ENCODE results near the gene KRT38.
"Not testable (repeated sequence)": the region's sequence is repeated elsewhere in the genome, so short reads cannot be mapped to it uniquely, and the experiment has no call there.

Gene KRT38

GRCh38 chr17:41395611-41396010 lies 45.2 kb downstream of the KRT38 start:
- no peak for DNase-seq (ENCODE audit: low read depth in 2 of 2)

DNA sequence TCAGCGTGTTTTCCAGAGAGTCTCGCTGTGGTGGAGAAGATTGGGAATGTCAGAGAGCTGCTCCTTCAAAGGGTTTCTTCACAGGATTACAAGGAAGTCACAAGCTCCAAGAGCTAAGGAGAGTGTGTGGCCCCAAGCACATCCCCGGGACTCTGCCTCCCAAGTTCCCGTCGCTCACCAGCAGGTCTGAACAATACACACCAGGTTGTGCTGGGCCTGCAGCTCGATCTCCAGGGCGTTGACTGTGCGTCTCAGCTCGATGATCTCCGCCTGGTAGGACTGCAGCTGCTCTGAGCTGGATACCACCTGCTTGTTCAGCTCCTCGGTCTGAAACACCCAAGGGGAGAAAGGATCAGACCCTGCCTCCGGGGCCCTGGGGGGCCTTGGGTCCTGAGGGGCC lies 45.7 kb downstream of the KRT38 start:
- DNase-seq (ENCODE audit: low read depth in 2 of 2), result not testable (repeated sequence)

DNA sequence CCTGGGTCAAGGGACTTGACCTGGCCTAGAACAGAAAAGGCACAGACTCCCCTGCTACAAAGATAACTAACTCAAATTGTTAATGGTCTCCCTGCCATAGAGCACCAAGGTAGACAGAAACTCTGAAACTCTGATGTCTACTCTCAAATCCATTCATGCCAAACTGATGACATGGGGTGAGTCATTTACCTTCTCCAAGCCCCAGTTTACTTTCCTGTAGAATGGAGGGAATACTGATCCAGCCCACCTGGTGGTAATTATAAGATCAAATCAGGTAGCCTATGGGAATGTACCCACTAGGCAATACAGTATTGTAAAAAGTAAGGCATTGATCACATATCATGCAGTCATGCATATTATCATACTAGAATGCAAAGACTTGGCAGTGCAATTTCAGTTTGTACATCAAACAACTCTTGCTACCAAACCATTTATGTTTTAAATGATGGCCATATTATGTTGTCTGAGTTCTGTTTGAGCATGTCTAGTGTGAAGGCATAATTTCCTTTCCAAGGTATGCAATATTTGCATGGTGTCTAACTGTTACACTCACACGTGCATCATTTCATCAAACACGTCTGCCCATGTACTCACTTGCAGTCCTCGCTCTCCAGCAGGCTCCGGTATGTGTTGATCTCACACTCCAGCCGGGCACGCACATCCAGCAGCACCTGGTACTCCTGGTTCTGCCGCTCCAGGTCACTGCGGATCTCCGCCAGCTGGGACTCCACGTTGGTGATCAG lies 46.4 kb downstream of the KRT38 start:
- no peak for DNase-seq (ENCODE audit: low read depth in 2 of 2)

- no peak for DNase-seq (ENCODE audit: low read depth in 2 of 2)
These were observed 47.0 kb downstream of the KRT38 start for GRCh38 chr17:41393826-41394225.

GRCh38 chr17:41393294-41393693 lies 47.5 kb downstream of the KRT38 start:
- no peak for DNase-seq (ENCODE audit: low read depth in 2 of 2)

DNA sequence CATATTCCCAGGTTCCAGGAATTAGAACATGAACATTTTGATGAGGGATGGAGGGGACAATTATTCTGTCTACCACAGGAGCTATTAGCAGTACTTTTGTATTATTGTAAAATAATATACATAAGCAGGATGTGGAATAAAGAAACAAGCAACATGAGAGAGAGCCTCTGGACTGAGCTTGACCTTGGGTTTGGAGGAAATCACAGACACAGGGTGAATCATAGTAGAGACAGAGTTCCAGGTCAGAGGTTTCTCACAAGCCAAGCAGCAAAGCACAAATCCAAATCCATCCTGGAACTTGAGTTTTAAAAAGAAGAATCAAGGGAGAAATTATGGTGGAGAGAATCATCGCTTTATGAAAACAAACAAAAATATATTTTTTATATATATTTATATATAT lies 48.5 kb downstream of the KRT38 start:
- no peak for DNase-seq (ENCODE audit: low read depth in 2 of 2)

GRCh38 chr17:41391535-41391934 lies 49.2 kb downstream of the KRT38 start:
- no peak for DNase-seq (ENCODE audit: low read depth in 2 of 2)

DNA sequence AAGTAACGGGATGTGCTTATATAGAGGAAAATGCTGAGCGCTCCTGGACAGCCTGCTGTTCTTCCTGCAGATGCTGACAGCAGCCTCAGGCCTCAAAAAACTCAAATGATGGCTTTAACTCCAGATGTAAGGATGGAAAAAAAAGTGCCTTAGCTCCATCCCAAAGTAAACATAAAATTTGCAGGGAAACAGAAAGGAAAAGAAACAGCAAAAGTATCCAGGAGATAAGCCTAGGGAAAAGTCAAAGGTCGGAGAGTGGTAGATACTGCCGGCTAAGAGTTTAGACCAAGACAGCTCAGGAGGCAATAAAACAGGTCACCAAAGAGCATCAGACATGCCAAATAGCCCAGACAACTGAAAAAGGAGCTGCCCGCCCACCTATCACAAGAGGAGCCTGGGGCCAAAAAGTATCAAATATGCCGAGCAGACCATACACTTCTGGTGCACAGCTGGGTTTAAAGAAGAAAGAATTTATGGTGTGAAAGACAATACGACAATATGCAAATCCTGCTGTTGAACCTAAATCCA lies 50.3 kb downstream of the KRT38 start:
- DNase-seq (ENCODE audit: low read depth in 2 of 2), result no peak

DNA sequence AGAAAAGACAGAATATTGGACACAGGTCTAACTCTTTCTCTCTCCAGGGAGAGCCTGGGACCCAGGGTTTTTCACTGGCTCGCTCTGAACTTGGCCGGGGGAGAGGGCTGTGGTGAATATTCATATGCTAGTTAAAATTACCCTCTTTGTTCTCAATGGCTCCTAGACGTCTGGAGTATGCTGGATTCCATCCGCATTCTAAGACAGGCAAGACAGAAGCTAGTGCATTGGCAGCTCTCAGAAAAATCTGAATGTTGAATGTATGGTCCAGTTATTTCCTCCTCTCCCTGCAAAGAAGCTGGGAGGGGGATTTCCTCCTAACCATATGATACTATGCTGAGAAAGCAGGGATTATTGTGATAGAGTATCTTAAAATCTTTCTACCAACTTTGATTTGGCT lies 53.1 kb downstream of the KRT38 start:
- DNase-seq (ENCODE audit: low read depth in 2 of 2), result no peak

- no peak for DNase-seq (ENCODE audit: low read depth in 2 of 2)
These were observed 54.6 kb downstream of the KRT38 start for GRCh38 chr17:41386227-41386626.
